NCI-H69 (cell line): ENCODE data around the gene CEP126.
A peak's percentile ranks its signal among the peaks of the same experiment; 100 is the strongest.
"Not testable (repeated sequence)": the region's sequence is repeated elsewhere in the genome, so short reads cannot be mapped to it uniquely, and the experiment has no call there.

Experiments
- DNase-seq: peaks from one replicate; lab custom pipeline; 2025; lab: John Stamatoyannopoulos, UW

The CEP126 gene

GRCh38 chr11:101940901-101941520, 26.2 kb downstream of the CEP126 start:
- no peak for DNase-seq

DNA sequence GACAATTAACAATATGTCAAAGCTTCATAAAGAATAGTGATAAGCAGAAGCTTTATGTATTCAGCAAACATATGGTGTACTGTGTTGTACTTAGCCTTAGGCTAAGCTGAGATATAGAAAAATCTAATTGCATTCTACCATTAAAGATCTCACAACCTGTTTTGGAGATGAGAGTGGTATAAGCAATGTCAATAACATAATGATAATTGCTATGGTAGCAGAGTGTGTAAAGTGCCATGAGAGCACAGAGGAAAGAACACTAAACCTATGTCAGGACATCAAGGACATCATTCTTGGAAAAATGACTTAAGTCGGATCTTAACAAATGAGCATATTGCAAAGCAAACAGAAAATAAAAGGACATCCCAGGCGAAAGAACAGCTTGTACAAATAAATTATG, 30.1 kb downstream of the CEP126 start:
- DNase-seq, result peak; percentile 32

- no peak for DNase-seq
Measured at GRCh38 chr11:101945448-101945847, 30.6 kb downstream of the CEP126 start.

DNA sequence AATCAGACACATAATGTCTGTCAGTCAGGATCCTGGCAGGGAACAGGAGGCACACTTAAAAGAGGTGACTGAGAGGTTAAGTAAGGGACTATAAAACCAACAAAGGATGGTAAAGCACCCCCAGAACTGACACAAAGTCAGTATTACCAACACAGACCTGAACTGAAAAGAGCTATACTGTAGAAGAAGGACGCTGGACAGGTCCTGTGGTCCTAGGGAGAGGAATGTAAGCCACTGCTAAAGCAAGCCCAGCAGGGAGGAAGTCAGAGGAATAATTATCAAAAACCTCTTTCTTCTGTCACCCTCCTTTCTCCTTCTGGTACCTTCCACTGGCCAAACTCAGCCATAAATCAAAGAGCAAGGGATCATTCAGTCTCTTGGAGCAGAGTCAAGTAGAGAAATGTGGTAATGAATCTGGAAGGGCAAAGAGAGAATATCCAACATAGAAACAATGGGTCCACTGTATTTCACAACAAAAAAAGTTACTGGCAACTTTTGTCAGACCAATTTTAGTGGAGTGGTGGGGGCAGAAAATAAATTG, 34.9 kb downstream of the CEP126 start:
- DNase-seq, result no peak

- DNase-seq, result no peak
Measured at GRCh38 chr11:101955278-101955677, 40.5 kb downstream of the CEP126 start.

GRCh38 chr11:101955701-101956100, 40.9 kb downstream of the CEP126 start:
- no peak for DNase-seq

DNA sequence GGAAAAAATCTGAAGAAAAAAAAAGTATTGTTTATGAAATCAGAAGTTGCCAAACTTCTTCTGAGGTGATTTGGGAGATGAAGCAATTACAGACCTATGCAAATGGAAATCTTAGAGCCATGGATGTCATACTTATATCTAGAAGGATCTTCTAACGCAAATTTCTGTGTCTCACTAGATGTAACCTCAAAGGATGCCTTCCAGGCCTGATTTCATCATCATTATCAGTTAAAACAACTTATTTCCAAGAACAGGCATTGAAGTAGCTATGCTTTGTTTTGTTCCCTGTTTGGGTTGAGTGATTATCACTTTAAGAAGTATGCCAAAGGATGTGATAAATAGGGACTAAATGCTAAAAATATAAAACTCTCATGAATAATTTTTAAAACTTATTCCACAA, 45.4 kb downstream of the CEP126 start:
- DNase-seq, result no peak

DNA sequence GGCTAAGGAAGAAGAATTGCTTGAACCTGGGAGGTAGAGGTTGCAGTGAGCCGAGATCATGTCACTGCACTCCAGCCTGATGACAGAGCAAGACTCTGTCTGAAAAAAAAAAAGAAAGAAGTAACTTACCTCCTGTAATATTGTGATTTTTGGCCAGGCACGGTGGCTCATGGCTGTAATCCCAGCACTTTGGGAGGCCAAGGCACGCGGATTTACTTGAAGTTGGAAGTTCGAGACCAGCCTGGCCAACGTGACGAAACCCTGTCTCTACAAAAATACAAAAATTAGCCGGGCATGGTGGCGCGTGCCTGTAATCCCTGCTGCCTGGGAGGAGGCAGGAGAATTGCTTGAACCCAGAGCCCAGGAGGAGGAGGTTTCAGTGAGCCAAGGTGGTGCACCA, 49.4 kb downstream of the CEP126 start:
- DNase-seq, result not testable (repeated sequence)

DNA sequence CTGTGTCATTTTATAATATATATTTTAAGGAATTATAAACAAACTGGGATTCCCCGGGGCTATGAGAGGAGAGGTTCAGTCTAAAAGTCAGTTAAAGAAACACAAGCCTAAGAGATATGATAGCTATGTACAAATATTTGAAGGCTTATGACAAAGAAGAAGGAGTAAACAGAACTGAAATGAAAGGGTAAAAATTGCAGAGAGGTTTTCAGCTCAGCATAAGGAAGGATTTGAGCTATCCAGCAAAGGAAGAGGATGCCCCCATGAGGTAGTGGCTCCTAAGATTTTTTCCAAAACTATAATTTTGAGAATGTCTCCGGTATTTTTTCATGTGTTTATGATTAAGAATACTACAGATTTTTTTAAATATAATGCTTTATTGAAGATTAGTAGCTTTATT, 59.4 kb downstream of the CEP126 start:
- no peak for DNase-seq

GRCh38 chr11:101974771-101975170, 60.0 kb downstream of the CEP126 start:
- DNase-seq, result no peak

- DNase-seq, result no peak
Measured at GRCh38 chr11:101975734-101976133, 60.9 kb downstream of the CEP126 start.

DNA sequence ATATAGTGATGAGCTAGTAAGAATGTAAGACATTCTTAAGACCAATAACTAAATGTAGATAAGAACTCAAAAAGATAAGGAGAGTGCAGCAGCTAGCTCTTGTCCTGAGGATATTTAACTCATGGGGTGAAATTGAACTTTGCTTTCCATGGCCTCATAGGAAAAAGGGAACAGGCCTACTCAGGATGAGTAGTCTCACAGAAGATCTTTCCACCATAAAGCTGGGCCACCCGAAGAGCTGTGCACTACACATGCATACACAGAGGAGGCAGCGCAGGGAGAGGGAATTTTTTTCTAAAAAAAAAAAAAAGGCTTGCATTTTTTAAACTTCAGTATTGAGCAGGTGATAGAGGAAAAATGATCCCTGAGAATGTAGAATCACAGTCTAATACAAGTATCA, 72.6 kb downstream of the CEP126 start:
- no peak for DNase-seq

GRCh38 chr11:101993172-101993571, 78.4 kb downstream of the CEP126 start:
- DNase-seq, result no peak

GRCh38 chr11:101994052-101994469, 79.3 kb downstream of the CEP126 start:
- DNase-seq, result not testable (repeated sequence)

DNA sequence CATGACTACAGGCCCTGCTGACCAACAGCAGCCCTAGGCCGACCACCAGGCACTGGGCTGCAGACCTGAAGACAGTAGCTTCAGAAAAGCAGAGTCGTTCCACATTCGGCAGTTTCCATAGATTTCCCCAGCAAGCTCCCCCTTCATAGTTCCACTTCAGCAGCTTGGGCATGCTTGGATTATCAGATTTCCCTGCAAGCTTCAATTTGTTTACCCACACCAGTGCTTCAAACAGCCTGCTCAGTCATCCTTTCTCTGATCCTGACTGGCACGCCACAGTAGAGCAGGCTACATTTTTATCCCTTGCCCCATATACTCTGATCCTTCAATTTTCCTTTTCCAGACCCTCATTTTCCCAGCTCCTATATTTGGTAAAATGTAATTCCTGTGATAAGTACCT, 81.3 kb downstream of the CEP126 start:
- no peak for DNase-seq

DNA sequence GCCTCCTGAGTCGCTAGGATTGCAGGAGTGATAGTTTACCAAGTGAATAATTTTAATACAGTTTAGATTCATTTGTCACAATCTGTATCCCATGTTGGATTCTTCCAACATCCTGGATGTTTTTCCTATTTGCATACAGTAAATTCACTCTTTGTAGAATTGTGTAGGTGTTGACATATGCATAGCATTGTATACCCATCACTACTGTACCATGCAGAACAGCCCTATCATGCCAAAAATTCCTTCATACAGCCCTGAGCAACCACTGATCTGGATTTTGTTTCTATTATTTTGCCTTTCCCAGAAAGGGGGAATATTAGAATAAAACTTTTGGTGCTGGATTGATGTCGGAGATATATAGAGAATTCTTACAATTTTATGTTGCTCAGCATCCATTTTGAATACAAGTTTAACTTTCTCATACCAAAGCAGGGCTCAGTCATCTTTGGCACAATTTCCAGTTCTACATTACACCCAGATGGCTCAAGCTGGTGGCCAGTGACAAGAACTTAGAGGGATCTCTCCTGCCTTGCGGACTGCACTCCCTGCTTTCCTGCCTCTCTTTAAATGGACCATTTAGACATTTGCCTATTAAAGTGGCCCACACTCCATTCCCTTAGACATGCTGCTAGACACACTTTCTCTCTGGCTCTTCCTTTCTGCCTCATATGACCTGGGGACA, 87.0 kb downstream of the CEP126 start:
- DNase-seq, result no peak

DNA sequence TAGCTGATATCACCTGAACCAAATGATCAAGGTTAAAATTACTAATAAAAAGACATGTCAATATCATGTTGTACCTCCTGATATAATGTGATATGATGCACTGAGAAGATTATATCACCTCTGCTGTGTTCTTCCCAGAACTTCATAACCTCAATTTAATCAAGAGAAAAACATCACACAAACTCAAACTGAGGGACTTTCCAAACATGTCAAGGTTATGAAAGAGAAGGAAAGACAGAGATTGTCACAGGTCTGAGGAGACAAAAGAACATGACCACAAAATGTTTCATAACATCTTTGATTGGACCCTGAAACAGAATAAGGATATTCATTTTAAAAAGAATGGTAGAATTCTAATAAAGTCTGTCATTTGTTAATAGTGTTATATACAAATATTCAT, 89.4 kb downstream of the CEP126 start:
- DNase-seq, result no peak

- no peak for DNase-seq
Measured at GRCh38 chr11:102005306-102005705, 90.5 kb downstream of the CEP126 start.

GRCh38 chr11:102006835-102007566, 92.2 kb downstream of the CEP126 start:
- no peak for DNase-seq

- DNase-seq, result peak; percentile 50
Measured at GRCh38 chr11:102007567-102008437, 93.0 kb downstream of the CEP126 start.

GRCh38 chr11:102010776-102011494, 96.1 kb downstream of the CEP126 start:
- DNase-seq, result peak; percentile 6
